Smooth muscle cell of the brain vasculature (primary cell): Measurements from ENCODE around the gene ACACB.
"Not testable (repeated sequence)": the region's sequence is repeated elsewhere in the genome, so short reads cannot be mapped to it uniquely, and the experiment has no call there.

Source experiments
- DNase-seq: peaks from one replicate; pipeline ENCODE4 v3.0.0-alpha.2; 2012; ENCODE audit warnings: low read depth, low spot score

Gene ACACB

GRCh38 chr12:109139791-109140190 lies 23.4 kb downstream of the ACACB start:
- DNase-seq, result no peak

GRCh38 chr12:109140560-109140959 lies 24.2 kb downstream of the ACACB start:
- DNase-seq, result no peak

DNA sequence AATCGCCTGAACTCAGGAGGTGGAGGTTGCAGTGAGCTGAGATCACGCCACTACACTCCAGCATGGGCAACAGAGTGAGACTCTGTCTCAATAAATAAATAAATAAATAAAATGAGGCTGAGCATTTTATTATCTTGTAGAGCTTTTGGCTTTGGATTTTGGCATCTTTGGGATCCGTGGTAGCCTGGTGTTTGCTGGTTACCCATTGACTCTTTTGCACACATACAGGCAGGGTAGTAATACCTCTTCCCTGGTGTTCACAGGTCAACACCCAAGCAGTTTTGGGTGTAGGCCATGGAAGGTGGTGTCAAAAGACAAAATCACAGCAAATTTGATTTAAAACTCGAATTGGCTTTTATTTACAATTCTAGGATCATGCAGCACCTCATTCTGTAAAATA lies 27.8 kb downstream of the ACACB start:
- DNase-seq, result no peak

DNA sequence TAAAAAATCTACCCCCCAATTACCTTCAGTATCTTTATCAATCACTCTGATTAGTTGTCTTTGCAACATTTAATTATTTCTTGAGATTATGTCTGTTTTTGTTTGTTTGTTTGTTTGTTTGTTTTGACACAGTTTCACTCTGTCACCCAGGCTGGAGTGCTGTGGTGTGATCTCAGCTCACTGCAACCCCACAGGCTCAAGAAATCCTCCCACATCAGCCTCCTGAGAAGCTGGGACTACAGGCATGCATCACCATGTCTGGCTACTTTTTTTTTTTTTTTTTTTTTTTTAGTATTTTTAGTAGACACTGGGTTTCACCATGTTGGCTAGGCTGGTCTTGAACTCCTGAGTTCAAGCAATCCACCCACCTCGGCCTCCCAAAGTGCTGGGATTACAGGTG lies 30.7 kb downstream of the ACACB start:
- not testable (repeated sequence) for DNase-seq

DNA sequence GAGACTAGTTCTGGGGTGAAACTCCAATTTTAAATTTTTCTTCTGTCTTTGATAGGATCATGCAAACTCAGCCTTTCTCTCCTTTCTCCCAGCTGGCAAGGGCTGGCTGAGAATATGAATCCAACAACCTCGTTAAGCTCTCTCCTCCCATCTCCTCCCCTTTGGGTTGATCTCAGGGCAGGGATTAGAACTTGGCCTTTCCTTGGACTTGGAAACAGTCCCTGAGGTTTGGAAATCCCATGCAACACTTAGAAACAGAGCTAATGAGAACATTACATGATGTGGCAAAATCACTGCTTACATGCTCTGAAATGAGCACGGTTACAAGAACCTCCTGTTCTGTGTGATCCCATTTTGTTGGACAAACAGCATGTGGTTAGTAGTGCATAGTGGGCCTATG lies 31.6 kb downstream of the ACACB start:
- no peak for DNase-seq

GRCh38 chr12:109150124-109150640 lies 33.8 kb downstream of the ACACB start:
- DNase-seq, result no peak

- DNase-seq, result no peak
Measured at GRCh38 chr12:109151457-109151856, 35.1 kb downstream of the ACACB start.

DNA sequence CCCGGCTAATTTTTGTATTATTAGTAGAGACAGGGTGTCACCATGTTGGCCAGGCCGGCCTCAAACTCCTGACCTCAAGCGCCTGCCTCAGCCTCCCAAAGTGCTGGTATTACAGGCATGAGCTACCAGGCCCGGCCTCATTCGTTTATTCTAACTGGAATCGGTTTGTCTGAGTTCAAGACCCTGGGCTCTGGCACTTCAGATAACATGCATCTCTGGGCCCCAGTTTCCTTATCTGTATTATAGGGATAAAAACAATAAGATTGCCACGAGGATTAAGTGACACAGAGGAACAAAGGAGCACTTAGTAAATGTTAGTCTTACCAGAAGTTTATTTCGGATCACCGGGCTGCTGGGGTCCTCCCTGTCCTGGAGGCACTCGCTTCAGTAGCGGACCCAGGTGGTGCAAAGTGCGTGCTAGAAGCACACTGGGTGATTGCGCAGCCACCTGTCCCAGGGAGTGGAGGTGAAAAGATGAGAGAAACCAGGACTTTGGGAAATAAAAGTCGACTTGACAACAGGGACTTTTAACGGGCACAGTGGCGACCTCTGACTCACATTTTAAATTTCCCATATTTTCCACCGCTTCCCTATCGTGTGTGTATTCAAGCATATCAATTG lies 37.5 kb downstream of the ACACB start:
- DNase-seq, result no peak

DNA sequence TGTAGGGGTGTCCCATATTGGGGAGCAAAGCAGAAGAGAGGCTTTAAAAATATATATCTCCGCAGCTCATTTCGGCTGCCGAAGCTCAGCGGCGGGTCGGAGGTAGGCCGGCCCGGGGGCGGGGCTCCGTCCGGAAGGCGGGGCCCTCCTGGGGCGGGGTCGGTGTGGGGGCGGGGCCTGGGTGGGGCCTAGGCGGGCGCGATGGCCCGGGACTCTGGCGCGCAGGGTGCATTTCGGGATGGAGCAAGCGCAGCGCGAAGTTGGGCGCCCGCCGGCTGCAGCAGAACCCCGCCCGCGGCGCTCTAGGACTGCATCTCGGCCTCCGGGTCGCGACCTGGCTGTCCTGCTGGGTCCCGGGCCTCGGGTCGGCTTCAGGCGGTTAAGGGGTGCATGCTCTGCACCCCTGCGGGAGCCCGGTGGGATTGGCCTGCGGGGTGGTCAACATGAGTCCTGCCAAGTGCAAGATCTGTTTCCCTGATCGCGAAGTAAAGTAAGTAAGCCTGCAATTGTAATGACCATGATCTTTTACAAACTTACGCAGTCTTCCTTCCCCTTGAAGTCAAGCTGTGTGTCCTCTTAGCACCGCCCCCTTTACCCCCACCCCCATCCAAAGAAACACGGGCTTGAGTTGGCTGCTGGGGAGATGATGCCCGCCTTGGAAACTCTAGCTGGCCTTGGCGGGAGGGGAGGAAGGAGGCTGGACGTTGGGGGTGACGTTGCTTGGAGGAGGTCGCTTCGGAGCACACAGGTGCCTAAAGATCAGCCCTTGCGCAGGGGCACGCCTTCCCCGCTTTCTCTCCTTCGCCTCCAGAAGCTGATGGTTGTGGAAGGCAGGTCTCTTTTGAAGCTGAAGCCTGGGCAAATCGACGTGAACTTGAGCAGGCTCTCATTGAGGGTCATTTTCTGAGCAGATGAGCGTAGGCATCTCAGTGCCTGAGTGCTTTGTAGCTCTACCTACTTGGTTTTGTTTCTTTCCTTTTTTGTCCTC lies 38.4 kb downstream of the ACACB start:
- no peak for DNase-seq

DNA sequence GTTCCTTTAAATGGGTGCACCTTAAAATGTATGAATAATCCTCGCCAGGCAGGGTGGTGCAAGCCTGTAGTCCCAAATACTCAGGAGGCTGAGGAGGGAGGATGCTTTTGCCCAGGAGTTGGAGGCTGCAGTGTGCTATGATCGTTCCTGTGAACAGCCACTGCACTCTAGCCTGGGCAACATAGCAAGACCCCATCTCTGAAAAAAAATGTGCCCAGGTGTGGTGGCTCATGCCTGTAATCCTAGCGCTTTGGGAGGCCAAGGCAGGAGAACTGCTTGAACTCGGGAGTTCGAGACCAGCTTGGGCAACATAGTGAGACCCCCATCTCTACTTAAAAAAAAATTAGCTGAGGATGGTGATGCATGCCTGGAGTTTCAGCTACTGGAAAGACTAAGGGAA lies 39.6 kb downstream of the ACACB start:
- no peak for DNase-seq

- no peak for DNase-seq
Measured at GRCh38 chr12:109156586-109156985, 40.2 kb downstream of the ACACB start.

DNA sequence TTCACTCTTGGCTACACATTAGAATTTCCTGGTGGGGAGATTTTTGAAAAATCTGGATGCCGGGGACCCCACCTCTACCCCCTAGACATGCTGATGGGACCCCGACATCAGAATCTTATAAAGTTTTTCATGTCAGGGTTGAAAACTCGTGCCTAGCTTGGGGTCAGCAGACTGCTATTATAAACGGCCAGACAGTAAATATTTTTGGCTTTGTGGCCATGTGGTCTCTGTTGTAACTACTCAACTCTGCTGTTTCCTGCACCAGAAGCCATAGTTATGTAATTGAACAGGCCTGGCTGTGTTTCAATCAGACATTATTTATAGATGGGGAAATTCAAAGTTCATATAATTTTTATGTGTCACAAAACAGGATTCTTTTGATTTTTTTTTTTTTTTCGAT lies 41.6 kb downstream of the ACACB start:
- no peak for DNase-seq

DNA sequence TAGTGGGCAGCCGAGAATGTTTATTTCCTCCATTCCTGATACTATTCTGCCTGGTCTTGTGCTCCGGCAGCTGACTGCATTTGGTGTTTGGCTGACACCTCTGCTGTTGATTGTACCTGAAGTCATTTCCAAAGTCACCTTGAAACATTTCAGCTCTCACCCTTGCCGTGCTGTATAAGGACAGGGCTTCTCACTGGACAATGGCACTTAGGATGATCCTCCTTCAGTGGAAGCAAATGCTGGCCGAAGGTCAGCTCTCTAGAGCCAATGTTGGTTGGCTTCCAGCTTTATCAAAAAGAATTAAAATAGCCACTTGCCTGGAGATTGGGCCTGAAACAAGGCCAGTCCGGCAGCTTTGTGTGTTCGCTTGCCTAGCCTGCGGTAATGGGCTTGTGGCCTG lies 44.0 kb downstream of the ACACB start:
- DNase-seq, result no peak

DNA sequence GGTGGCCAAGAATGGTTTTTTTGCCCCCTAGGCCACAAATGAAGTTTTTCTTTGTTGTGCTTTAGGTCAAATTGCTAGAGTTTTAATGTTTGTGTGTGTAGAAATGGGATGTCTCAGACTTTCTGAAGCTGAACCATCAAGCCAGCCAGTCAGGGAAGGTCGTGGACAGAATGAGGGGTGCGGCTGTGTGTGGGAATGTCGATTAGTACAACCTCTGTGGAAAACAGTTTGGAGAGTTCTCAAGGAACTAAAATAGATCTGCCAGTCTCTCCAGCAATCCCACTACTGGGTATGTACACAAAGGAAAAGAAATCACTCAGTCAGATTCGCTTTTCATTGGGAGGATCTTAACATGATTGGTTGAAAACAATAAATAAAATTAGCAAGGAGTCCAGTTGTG lies 44.5 kb downstream of the ACACB start:
- no peak for DNase-seq

DNA sequence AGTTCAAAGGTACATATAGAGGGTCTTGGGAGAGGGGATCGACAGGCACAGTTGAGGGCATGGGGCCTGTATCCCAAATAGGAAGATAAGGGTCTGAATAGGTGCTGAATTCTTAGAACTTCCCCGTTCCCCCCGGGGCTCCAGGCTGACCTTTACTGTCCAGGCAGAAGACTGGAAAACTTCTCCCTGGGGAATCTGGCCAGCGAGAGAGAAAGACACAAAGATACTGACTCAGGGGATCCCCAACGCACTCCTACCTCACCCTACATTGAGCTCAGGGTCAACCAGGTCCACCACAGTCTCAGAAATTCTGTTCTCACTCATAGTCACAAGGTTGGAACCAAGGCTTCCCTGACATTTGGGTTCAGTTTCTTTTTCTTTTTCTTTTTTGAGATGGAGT lies 46.2 kb downstream of the ACACB start:
- no peak for DNase-seq

DNA sequence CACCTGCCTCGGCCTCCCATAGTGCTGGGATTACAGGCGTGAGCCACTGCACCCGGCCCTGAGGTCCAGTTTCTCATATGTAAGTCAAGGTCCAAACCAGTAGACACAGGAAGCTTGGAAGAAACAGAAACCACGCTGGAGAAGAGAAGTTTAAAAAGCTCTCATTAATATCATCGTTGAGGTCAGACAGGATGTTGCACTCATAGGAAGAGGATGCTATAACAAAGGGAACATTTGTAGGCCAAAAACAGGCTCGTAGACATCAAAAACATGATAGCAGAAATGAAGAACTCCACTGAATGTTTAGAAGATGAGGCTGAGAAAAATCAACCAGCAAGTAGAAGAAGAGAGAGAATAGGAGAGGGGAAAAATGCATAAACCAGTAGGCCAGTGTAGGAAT lies 46.8 kb downstream of the ACACB start:
- DNase-seq, result no peak

GRCh38 chr12:109165599-109165998 lies 49.2 kb downstream of the ACACB start:
- no peak for DNase-seq

- DNase-seq, result no peak
Measured at GRCh38 chr12:109166371-109166770, 50.0 kb downstream of the ACACB start.

DNA sequence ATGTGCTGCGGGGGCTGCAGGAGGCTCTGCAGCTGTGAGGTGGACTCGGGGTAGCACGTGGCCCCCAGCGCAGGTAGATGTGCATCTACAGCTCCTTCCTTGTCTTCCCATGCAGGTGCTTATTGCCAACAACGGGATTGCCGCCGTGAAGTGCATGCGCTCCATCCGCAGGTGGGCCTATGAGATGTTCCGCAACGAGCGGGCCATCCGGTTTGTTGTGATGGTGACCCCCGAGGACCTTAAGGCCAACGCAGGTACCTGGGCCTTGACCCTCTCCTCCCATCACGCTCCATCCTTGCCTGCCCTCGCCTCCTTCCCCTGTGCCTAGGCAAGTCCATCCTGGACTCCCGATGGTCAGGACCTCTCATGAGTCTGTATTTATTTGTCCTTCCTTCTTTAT lies 51.4 kb downstream of the ACACB start:
- DNase-seq, result no peak

DNA sequence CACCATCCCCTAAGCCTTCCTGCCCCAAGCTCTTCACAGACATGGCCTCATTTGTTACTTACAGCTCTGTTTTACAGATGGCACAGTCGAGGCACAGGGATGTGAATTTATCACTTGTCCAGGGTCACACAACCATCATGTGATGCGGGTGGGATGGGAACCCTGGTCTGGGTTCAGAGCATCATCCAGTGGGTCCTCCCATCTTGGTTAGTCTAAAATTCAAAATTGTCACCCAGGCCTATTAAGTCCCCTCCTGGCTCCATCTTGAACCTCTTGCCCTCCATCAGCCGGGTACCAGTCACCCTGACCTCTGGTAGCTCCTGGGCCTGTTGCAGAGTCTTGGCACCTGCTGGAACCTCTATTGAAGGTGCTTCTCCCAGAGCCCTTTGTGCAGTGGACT lies 52.9 kb downstream of the ACACB start:
- no peak for DNase-seq

- no peak for DNase-seq
Measured at GRCh38 chr12:109169686-109170085, 53.3 kb downstream of the ACACB start.

- DNase-seq, result no peak
Measured at GRCh38 chr12:109170324-109170723, 53.9 kb downstream of the ACACB start.

- not testable (repeated sequence) for DNase-seq
Measured at GRCh38 chr12:109172787-109173186, 56.4 kb downstream of the ACACB start.
